B cell (primary cell): ENCODE results near the gene MYL11.

Experiments used
- EZH2 ChIP-seq: IDR thresholded peaks from 2 replicates; pipeline ENCODE4 v1.6.1; 2012; ENCODE audit warnings: borderline replicate concordance, low read depth, mild to moderate bottlenecking, moderate library complexity, low read length; ENCODE audit not compliant: insufficient read depth, poor library complexity, severe bottlenecking
- TF ChIP-seq, protein P1 (sequence below): fragments of 200-600 bp; IDR thresholded peaks from one replicate; pipeline ENCODE4 v1.8.0; 2022; ENCODE audit warnings: antibody characterized with exemption, mild to moderate bottlenecking

- TF ChIP-seq, protein P1, sequence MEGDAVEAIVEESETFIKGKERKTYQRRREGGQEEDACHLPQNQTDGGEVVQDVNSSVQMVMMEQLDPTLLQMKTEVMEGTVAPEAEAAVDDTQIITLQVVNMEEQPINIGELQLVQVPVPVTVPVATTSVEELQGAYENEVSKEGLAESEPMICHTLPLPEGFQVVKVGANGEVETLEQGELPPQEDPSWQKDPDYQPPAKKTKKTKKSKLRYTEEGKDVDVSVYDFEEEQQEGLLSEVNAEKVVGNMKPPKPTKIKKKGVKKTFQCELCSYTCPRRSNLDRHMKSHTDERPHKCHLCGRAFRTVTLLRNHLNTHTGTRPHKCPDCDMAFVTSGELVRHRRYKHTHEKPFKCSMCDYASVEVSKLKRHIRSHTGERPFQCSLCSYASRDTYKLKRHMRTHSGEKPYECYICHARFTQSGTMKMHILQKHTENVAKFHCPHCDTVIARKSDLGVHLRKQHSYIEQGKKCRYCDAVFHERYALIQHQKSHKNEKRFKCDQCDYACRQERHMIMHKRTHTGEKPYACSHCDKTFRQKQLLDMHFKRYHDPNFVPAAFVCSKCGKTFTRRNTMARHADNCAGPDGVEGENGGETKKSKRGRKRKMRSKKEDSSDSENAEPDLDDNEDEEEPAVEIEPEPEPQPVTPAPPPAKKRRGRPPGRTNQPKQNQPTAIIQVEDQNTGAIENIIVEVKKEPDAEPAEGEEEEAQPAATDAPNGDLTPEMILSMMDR: no peak
- TF ChIP-seq EZH2: no peak
Measured at GRCh38 chr16:30348929-30349328, 25.7 kb upstream of the MYL11 start.
